Kidney (tissue), 14 donors: Measurements from ENCODE around the gene MAD1L1. TPM values are rescaled to one million over a fixed set of nuclear protein-coding genes. Genes with fewer than 3 reads are reported as not detected.
A peak's percentile ranks its signal among the peaks of the same experiment; 100 is the strongest.

Source experiments
- DNase-seq, 5 donors: peaks; one replicate each; pipeline ENCODE4 v3.0.0-alpha.2; 2013 to 2020
- FAIRE-seq: peaks from 2 replicates; lab custom pipeline; 2012; peaks lifted over from hg19 to GRCh38; lab: Jason Lieb, UNC
- H3K27ac ChIP-seq, 2 donors: one replicate each; pipeline ENCODE4 v1.7.0; 2013; ENCODE audit warnings: low read depth in 2 of 2, low read length in 2 of 2, inconsistent platforms in 1 of 2
- H3K27me3 ChIP-seq: one replicate; pipeline ENCODE4 v1.7.1; 2013; ENCODE audit warnings: low read length, inconsistent platforms; ENCODE audit not compliant: control insufficient read depth, insufficient read depth
- H3K36me3 ChIP-seq, 3 donors: one replicate each; pipeline versions ENCODE4 v1.7.0 to v1.7.1; 2013; ENCODE audit warnings: low read length in 3 of 3, control low read depth in 1 of 3, inconsistent platforms in 1 of 3; ENCODE audit not compliant: insufficient read depth in 3 of 3, control insufficient read depth in 2 of 3
- H3K4me1 ChIP-seq, 3 donors: one replicate each; pipeline versions ENCODE4 v1.7.0 to v1.7.1; 2013; ENCODE audit warnings: low read length in 3 of 3, inconsistent platforms in 1 of 3, low read depth in 1 of 3; ENCODE audit not compliant: control insufficient read depth in 2 of 3, insufficient read depth in 2 of 3
- H3K4me3 ChIP-seq, 3 donors: one replicate each; pipeline versions ENCODE4 v1.7.0 to v1.8.1; 2013; ENCODE audit warnings: low read length in 3 of 3, control low read depth in 1 of 3, inconsistent platforms in 1 of 3
- H3K9ac ChIP-seq, 3 donors: one replicate each; pipeline versions ENCODE4 v1.7.0 to v1.7.1; 2013; ENCODE audit warnings: low read length in 3 of 3, control low read depth in 1 of 3, inconsistent platforms in 1 of 3
- H3K9me3 ChIP-seq, 3 donors: one replicate each; pipeline versions ENCODE4 v1.7.0 to v1.7.1; 2013; ENCODE audit warnings: low read length in 3 of 3, control low read depth in 1 of 3, inconsistent platforms in 1 of 3; ENCODE audit not compliant: control insufficient read depth in 2 of 3, insufficient read depth in 1 of 3
- intact Hi-C: fragments of 100-400 bp; cut with DNase I; formaldehyde crosslinking; loops from one replicate; pipeline ENCODE4 v1.11.1; 2022
- polyA plus RNA-seq: library from polyadenylated mRNA; stranded (reverse); fragments of 350-450 nt; fragmentation: Illumina TruSeq; extraction: RNeasy Lipid Tissue Mini Kit (QIAGEN cat#74804); gene quantifications from one replicate; pipeline ENCODE4 v1.2.3, GENCODE V29; 2014; ENCODE audit warnings: low read depth, low replicate concordance; ENCODE audit not compliant: insufficient read depth
- total RNA-seq: library from RNA; stranded (reverse); fragmentation: NEBNext Ultra II Directional; extraction: Animal tissue kit (Norgen Biotek cat#: 25700); gene quantifications from one replicate; pipeline ENCODE4 v1.2.1, GENCODE V29; 2021
- TF ChIP-seq, protein P1 (sequence below): IDR thresholded peaks from 3 replicates; pipeline ENCODE4 v1.5.1; 2012; ENCODE audit warnings: mild to moderate bottlenecking, moderate library complexity, borderline replicate concordance; ENCODE audit not compliant: insufficient read depth; ENCODE audit errors: extremely low read depth
- donor health status: control.
- donor health status: control.
- donor health status: control.
- donor health status: control.
- donor health status: control.
- donor health status: DM: yes; HTN: yes; CAD: no.
- donor health status: Normal renal cell carcinoma (clear cell type).

MAD1L1 gene
- total and polyA plus RNA-seq, 2 donors from 2014 or later: 33.2 to 45.2 TPM

DNA sequence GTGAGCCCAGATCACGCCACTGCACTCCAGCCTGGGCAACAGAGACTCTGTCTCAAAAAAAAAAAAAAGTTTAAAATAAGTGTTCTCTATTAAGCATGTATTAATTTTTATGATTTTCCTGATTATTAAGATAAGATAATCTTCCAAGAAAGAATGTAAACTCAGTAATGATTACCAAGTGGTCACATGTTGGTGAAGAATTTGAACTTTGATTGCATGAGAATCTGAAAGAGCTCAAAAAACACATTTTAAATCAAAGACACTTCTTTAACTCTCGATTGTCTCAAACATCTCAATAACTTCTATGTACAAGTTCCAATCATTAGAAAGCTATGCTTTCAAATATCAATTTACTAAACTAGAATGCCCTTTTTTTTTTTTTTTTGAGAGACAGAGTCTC is 47.7 kb upstream of the MAD1L1 start:
- Histone ChIP-seq H3K27ac (no peak overlapping the region), H3K36me3 (no peaks in the 10 kb centered on the region), H3K9ac (no peak overlapping the region), H3K4me3 (no peak overlapping the region), H3K27me3 (no peaks in the 10 kb centered on the region), H3K9me3 (no peaks in the 10 kb centered on the region), H3K4me1 (peaks cover 0 to 14% (median 6%) of the 10 kb centered on the region in 3 donors)
- intact Hi-C loops: no loop called here
- FAIRE-seq (peak; percentile 27), DNase-seq (no peak)
- TF ChIP-seq, protein P1, sequence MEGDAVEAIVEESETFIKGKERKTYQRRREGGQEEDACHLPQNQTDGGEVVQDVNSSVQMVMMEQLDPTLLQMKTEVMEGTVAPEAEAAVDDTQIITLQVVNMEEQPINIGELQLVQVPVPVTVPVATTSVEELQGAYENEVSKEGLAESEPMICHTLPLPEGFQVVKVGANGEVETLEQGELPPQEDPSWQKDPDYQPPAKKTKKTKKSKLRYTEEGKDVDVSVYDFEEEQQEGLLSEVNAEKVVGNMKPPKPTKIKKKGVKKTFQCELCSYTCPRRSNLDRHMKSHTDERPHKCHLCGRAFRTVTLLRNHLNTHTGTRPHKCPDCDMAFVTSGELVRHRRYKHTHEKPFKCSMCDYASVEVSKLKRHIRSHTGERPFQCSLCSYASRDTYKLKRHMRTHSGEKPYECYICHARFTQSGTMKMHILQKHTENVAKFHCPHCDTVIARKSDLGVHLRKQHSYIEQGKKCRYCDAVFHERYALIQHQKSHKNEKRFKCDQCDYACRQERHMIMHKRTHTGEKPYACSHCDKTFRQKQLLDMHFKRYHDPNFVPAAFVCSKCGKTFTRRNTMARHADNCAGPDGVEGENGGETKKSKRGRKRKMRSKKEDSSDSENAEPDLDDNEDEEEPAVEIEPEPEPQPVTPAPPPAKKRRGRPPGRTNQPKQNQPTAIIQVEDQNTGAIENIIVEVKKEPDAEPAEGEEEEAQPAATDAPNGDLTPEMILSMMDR: no peak

DNA sequence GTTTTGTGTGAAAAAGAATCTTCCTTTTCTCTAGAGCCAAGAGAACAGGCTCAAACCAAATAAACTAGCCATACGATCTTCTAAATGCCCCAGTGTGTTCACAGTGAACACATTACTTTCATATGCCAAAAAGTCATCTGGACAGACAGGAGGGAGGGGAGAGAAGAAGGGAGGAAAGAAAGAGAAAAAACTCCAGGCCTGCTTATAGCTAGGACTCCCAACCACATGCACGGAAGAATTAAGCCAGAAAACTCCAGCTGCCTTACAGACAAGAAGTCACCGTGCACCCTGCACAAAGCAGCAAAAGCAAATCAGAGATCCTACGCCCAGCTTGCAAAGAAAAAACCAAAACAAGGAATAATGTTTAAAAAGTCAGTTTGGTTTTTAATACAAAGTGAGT is 47.2 kb upstream of the MAD1L1 start:
- intact Hi-C loops: no loop called here
- DNase-seq: peak in 2 of 5 donors; percentile 19 to 60
- TF ChIP-seq, protein P1: no peak

DNA sequence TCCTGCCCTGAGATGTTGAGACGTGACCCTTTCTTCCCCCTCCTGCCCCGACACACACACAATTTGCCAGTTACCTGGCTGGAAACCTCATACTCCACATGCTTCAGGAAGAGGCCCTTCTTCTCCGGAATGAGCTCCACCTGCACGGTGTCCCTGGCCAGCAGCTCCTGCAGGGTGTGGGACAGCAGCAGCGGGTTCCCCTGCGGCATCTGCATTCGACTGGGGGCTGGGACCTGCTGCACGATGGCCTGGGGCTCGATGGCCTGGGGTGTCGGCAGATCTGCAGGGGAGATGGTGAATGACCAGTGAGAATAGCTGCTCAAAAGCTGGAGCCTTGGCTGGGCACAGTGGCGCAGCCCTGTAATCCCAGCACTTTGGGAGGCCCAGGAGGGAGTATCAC is 45.3 kb upstream of the MAD1L1 start:
- Histone ChIP-seq H3K4me3 (no peak overlapping the region), H3K36me3 (peaks cover 0 to 4% (median 0%) of the 10 kb centered on the region in 3 donors), H3K9ac (no peak overlapping the region), H3K4me1 (peaks cover 0 to 14% (median 3%) of the 10 kb centered on the region in 3 donors), H3K9me3 (no peaks in the 10 kb centered on the region), H3K27me3 (no peaks in the 10 kb centered on the region), H3K27ac (no peak overlapping the region)
- DNase-seq: peak in 1 of 5 donors; percentile 65
- intact Hi-C loops: no loop called here
- FAIRE-seq: no peak
- TF ChIP-seq, protein P1: no peak

More for the DNA sequence above, 47.2 kb upstream of the MAD1L1 start:
- Histone ChIP-seq H3K9me3 (no peaks in the 10 kb centered on the region), H3K27me3 (no peaks in the 10 kb centered on the region), H3K9ac (peak overlapping the region in 1 of 3 donors; percentile 8), H3K4me1 (peaks cover 0 to 14% (median 6%) of the 10 kb centered on the region in 3 donors), H3K36me3 (no peaks in the 10 kb centered on the region), H3K27ac (peak overlapping the region in 1 of 2 donors; percentile 20), H3K4me3 (peak overlapping the region in 1 of 3 donors; percentile 12)
- no peak for FAIRE-seq

DNA sequence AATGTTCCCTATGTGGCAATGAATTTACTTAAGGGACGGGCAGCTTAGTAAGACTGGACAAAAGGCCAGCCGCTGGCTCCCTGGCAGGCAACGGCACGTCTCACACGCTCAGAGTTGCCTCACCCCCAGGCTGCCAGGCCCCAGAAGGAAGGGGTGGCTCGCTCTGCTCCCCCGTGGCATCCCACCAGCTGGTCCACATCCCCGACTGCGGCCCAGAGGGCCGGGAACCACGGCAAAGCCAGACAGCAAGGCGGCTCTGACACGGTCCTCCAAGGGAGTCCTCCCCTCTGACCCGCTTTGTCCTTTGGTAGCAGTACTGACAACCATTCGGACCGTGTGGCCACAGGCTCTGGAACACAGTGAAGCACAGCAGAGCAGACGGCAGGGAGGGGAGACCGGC is 43.4 kb upstream of the MAD1L1 start:
- intact Hi-C loops: no loop called here
- peaks cover 0 to 4% (median 0%) of the 10 kb centered on the region in 3 donors for H3K4me1 ChIP-seq
- H3K27me3 ChIP-seq: no peaks in the 10 kb centered on the region
- no peak overlapping the region for H3K4me3 ChIP-seq
- no peak overlapping the region for H3K9ac ChIP-seq
- FAIRE-seq (no peak), DNase-seq (peak in 1 of 5 donors; percentile 59)
- H3K27ac ChIP-seq: no peak overlapping the region
- TF ChIP-seq, protein P1: no peak
- H3K36me3 ChIP-seq: peaks cover 0 to 7% (median 4%) of the 10 kb centered on the region in 3 donors
- no peaks in the 10 kb centered on the region for H3K9me3 ChIP-seq
